Stimulated activated naive CD4-positive, alpha-beta T cell treated with Interleukin-2 at 50 U/mL for 16 hours (primary cell): ENCODE results near the gene SORL1-AS1.
"Not testable (repeated sequence)": the region's sequence is repeated elsewhere in the genome, so short reads cannot be mapped to it uniquely, and the experiment has no call there.

Experiments
- DNase-seq: peaks from one replicate; lab custom pipeline; 2025; lab: John Stamatoyannopoulos, UW

Gene SORL1-AS1

DNA sequence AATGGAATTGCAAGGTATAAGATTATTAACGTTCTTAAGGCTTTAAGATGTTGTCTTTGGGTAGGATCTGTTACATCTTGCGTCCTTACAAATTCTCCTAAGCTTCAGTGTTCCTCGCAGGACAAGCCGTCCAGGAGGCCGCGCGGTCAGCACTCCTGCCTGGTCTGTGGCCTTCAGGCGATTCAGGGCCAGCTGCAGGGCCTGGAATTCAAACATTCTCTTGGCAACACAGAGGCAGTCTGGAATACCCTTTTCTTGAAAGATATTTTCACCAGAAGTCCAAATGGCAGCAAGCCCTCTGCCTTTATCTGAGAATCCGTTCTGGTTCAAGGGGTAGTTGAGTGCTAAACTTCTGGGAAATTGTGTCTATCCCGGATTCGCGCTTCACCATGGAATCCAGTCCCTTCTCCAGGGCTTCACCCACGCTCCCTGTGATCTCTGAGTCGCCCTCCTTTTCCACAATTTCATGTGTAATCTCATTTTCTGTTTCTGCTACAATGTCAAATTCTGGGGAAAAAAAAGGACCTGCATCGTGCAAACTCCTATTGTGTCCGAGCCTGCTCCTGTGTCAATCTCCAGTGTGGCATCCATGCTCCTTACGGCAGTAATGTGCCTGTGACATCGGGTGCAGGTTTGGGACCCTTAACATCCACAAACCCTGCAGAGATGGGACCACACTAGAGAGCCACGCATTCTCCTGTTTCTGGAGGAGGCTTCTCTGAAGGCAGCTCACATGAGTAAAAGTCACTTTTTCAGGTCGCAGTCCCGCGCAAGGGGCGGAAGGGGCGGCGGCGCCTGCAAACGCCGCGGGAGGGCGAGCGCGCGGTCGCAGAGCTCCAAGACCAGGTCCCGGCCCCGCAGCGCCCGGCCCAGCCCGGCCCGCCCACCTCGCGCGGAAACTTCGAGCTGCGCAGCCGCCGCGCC lies 26.0 kb downstream of the SORL1-AS1 start:
- peak; percentile 43 for DNase-seq

DNA sequence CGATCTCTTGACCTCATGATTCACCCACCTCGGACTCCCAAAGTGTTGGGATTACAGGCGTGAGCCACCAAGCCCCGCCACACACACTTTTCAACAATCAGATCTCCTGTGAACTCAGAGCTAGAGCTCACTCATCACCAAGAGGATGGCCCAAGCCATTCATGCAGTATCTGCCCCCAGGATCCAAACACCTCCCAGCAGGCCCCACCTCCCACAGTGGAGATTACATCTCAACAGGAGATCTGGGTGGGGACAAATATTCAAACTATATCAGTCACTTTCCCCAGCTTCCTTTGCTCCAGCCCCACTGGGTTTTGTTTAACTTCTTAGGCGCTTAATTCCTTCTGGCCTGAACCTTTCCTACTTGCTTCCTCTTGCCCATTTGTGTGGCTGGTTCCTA lies 26.9 kb downstream of the SORL1-AS1 start:
- no peak for DNase-seq

DNA sequence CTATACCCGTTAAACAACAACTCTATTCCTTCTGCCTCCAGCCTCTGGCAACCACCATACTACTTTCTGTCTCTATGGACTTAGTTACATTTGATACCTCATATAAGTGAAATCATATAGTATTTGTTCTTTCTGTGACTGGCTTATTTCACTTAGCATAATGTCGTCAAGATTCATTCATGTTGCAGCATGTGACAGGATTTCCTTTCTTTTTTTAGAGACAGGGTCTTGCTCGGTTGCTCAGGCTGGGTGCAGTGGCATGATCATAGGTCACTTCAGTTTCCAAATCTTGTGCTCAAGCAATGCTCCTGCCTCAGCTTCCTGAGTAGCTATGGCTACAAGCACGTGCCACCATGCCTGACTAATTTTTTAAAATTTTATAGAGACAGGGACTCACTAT lies 30.1 kb downstream of the SORL1-AS1 start:
- no peak for DNase-seq

DNA sequence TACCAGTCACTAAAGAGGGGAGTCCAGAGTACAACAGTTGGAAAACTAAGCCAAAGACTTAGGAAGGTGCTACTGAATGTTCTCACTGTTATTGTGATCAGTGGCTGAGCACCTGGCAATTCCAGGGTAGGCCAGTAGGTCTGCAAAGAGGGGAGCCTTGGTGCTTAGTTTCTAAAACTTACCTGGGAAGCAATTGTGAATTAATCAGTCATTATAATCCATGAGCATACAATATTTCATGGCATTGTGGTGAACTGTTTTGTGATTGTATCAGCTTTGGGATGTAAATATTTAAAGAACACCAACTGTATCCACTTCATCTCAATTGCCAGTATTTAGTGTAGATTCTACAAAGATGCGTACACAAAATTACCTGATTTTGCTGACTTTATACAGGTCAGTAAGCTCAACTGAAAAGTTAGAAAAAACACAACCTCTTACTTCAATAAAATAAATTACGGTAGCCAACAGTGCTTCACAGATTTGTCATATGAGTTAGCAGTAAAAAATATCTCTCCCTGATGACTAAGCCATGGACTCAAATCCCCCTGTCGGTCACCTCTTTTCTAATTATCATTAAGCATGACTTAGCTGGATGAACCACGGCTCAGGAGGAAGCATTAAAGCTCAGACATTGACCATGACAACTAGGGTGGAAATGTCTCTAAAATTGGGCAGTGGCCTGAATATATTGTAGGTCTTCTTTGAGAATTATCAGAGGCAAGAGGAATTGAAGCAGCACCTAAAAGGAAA lies 31.4 kb downstream of the SORL1-AS1 start:
- DNase-seq = no peak

DNA sequence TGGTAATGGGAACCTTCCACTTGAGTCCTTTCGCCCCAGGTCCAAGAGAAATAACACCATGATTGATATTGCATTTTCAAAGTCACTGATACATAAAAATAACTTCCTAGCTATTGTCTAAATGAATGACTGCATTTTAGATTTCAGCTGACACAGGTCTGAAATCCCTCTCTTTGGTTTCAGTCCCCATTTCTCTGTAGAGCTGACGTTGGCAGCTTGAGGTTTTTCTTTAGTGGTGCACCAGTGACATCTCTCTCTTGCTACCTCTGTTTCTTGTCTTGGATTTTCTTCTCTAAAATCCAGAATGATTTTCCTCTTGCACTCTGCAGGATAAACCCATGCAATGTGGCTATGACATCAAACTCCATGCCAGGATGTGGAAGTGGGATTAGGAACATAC lies 32.4 kb downstream of the SORL1-AS1 start:
- DNase-seq = no peak

DNA sequence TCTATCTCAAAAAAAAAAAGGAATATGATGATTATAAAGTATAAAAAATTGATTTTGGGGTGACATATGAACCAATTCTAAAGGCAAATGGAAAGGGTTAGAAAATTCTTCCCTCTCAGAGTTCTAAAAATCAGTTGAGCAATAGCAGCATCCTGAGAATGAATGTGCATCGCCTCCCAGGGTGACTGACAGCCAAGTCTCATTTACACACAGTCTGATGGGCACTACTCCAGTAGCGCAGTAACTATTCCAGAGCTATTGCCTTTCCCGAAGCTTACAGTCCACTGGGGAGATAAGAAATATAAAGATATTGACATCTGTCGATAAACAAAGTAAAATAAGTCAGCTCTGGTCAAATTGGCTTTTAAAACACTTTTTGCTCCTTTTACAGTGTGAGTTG lies 32.9 kb downstream of the SORL1-AS1 start:
- no peak for DNase-seq

DNA sequence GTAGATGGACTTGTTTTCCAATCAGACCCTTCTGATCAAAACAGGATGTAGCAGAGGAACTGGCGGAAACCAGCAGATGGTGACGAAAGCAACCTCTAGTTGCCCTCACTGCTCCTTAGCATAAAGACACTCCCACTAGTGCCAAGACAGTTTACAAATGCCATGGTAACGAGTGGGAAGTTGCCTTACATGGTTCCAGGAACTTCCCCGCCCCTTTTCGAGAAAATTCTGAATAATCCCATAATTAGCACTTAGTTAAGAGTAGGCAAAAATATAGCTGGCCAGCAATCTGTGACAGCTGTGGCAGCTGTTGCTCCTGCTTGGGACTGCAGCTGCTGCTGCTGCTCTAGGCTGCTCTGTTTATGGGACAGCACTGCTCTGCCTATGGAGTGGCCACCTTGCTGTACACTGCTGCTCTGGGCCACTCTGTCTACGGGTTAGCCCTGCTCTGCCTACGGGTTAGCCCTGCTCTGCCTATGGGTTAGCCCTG lies 34.1 kb downstream of the SORL1-AS1 start:
- peak; percentile 6 for DNase-seq

DNA sequence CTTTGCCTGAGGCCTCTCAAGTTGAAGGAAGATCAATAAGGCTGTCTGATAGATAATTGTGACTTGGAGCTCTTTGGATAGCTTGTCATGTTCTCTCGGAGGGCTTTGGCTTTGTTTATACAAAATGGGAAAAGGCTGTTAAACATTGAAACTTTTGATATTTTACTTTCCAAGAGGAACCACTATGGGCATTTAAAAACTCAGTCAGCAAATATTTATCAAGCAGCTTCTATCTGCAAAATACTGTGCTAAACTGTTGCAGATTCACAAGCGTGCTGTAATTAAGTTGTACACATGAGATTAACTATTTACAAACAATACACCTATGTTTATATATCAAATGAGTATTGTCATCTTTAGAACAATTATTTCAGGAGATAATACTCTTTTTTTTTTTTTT lies 35.2 kb downstream of the SORL1-AS1 start:
- DNase-seq = no peak

DNA sequence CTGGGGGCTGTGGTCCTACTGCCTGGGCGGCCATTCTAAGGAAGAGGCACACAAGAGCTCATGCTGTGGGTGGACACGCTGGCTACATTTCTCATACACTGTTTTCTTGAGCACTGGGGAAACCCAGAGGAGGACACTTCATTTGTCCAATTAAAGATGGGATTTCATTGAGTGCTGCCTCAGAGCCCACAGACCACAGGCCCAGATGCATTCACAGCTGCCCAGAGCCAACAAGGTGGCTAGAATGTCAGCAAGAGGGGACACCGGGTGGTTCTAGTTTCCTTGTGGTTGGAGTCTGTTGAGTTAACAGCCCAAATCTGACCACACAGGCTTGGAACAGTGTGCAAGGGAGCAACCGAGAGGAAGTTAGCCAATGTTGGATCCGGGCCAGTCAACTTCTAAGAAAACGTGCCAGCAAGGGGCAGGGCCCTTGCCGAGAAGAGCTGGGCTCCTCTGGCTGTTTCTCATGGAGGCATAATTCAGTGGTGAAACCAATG lies 35.7 kb downstream of the SORL1-AS1 start:
- peak; percentile 19 for DNase-seq

DNA sequence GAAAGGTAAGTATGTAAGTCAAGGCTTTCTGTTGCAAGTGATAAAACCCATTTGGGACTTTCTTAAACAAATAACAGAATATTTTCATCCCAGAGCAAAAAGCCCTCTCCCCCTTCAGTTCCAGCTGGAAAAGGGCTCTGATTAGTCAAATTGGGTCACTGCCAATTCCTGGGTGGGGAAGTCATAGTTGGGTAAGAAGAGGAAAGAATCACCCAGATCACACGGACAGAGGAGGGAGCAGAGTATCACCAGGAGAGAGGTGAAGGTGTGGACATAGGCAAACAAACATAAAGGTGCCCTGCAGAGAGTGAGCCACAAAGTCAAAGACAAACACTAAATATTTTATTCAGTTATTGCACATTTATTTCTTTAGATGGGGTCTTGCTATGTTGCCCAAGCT lies 36.9 kb downstream of the SORL1-AS1 start:
- no peak for DNase-seq

DNA sequence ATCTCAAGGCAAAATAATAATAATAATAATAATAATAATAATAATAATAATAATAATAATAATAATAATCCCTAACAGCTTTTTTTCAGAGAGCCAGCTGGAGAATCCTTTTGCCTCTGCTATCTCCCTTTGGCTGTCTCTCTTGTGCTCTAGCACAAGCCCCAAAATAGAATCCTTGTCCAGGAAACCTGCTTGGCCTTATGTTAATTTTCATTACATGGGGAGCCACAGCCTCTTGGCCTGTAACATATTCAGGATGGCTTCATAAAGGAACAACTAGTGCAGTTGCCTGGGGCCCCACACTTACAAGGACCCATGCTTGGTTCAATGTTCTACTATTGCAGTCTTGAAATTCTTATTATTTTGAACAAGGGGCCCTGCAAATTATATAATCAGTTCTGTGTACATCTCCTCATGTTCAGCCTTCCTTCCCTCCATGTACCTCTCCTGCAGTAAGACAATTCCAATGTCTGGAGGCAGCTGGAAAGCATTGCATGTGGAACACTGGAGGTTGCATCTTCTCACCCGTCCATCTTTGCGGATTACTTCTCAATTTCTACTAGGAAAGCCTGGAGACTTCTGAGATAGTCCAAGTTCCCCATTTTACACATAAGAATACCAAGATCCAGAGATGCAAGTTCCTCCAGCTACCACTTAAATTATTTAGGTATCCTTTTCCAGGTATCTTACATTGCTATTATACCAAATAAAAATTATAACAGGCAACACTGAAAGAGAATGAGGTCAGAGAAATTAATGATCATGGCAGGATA lies 38.4 kb downstream of the SORL1-AS1 start:
- no peak for DNase-seq

DNA sequence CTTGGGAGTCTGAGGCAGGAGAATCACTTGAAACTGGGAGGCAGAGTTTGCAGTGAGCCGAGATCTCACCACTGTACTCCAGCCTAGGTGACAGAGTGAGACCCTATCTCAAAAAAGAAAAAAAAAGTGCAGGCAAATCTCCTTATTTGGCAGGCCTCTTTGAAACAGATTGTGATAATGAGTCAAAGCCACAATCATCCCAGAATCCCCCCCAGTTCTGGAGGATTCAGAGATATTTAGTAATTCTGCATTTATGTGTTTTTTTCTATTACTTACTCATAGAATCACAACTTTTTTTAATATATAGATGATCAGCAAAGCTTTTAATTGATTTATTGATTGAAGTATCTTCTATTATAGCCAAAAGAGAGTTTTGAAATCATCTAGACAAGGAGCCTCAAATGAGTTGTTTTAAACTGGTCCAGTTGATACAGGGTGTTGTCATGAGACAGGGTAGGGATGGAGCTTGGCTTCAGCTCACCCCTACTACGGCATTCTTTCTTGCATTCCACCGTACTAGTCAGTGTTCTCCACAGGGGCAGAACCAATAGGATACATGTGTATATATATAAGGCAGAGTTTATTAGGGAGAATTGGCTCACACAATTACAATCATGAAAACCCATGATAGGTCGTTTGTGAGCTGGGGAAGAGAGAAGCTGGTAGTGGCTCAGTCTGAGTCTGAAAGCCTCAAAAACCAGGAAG lies 39.9 kb downstream of the SORL1-AS1 start:
- no peak for DNase-seq

DNA sequence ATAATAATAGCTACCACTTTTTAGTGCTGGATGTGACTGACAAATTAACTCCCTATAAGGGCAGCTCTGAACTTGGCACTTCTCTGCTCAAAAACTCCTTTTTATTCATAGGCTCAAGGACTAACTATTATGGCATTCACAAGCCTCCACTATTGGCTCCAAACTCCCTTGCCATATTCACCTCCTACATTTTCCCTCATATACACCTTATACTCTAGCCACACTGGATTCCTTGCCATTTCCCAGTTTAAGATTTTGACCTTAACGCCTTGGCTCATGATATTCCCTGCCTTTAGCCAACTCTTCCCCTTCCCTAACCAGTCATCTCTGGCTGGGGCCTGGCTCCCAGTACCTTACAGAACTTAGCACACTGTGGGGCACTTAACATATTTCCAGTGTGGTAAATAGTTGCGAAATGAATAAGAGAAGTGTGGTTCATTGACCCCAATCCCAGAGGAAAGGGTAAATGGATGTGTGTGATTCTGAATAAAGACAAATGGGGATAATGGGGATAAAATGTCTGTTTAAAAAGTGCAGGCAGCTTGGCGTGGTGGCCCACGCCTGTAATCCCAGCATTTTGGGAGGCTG lies 40.7 kb downstream of the SORL1-AS1 start:
- DNase-seq = no peak

DNA sequence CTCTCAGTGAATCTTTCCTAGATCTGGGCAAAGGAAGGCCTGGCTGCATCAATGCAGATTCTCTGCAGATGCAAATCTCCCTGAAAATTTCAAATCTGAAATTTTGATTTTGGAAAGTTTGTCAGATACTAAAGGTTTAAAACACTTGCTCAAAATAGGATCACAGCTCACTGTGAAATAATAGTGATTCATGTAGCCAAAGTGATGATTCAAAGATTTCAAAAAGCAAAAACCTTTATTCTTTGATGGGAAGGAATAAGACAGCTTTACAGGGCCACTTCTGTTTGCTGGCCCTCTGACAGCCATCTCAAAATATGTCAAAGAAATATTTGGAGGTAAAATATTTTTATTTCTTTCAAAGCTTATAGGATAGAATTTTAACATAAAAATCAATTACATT lies 41.4 kb downstream of the SORL1-AS1 start:
- not testable (repeated sequence) for DNase-seq

DNA sequence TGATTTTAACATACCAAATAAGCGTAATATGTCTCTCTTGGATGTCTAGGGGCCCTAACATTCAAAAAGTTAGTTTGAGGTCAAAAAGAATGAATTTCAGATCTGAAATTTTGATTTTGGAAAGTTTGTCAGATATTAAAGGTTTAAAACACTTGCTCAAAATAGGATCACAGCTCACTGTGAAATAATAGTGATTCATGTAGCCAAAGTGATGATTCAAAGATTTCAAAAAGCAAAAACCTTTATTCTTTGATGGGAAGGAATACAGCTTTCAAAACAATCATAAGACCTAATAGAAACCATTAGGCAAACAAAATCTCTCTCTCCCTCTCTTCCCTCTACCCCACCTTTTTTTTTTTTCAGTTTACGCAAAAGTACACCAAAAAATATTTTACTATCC lies 42.7 kb downstream of the SORL1-AS1 start:
- DNase-seq = not testable (repeated sequence)

DNA sequence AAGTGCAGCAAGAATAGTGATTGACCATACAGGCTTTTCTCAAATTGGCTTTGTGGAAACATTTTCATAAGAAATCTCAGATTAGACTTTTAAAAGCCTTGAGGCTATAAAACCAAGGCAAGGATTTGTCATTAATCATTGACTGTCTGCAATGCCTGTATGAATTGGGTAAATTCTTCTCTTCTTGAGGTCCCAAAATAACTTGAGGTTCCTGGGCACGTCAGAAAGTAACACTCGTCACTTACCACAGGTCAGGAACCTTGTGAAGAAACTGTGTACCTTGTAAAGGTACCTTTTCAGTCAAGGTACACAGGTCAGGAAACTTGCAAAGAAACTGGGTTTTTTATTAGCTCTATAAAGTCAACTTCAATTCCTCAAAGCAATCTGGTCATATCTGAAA lies 43.9 kb downstream of the SORL1-AS1 start:
- no peak for DNase-seq

DNA sequence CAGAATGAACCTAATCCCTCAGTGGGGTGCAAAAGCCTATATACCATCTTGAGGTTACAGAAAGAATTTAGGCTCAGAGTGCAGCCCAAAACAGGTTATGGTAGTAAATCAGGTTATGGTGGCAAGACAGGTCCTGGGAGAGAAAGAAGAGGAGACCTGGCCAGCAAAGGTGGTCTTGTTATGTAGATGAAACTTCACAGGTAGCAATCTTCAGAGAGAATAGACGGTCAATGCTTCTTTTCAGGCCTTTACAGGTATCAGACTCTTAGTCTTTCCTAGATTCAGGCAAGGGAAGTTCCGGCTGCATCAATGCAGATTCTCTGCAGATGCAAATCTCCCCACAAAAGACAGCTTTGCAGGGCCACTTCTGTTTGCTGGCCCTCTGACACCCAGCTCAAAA lies 46.5 kb downstream of the SORL1-AS1 start:
- no peak for DNase-seq

DNA sequence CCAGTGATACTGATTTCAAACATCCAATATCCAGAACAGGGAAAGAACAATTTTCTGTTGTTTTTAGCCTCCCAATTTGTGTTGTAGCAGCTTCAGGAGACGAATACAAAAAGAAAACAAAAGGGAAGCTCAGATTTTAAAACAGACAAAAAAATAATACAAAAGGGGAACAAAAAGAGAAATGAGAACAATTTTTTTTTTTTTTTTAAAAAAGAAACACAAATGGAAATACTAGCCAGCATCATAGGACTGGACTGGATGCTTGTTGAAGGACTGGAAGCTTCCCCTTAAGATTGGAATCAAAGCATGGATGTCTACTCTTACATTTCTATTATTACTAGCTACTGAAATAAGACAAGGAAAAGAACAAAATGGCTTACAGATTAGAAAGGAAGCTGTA lies 47.1 kb downstream of the SORL1-AS1 start:
- DNase-seq = no peak

DNA sequence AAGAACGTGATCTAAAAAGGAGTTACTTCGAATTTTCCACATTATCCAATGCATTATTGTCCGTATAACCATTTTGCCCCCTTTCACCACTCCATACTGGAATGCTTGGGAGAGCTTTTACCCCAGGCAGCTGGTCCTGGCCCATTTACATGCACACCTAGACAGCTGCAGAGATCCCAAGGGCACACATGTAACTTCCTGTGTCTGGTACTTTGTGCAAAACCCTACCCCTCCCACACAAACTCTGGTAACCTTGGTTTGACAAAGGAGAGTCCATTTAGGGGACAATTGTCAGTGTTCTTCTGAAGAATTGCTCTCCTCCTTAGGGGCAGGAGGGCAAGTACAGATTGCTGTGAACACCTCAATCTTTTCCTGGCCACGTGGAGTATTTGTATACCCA lies 58.0 kb downstream of the SORL1-AS1 start:
- no peak for DNase-seq

DNA sequence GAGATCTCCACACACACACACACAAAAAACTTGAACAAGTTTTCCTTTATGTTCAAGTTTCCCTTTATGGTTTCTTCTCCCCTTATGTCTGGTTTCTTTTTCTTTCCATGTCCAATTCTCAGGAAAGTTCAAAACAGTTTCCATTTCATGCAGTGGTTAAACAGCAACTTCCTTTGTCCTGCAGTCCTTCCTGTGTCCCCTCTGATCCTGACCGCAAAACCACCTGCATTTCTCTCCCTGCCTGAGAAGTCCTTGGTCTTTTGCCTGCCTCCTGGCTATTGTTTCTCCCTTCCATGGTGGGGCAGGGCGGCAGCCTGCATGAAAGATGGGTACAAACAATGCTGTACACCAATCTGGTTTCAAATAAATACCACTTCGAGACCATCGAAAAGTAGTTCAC lies 58.9 kb downstream of the SORL1-AS1 start:
- DNase-seq = no peak

DNA sequence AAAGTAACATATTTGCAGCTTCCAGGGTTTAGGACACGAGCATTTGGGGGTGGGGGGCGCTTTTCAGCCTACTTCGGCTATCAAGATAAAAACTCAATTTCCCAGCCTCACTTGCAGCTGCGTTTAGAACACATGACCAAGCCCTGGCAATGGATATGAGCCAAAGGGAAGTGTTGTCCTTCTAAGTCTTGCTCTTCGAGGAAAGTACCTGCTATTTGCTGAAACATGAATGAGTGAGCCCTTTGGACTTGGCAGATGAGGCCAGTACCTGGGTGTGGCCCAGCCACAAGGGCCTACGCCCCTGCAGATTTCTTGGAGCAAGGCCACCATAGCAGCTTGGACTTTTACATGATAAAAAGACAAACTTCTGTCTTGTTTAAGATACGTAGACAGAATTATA lies 60.9 kb downstream of the SORL1-AS1 start:
- DNase-seq = no peak
